ENCODE data around the gene SKA3. TPM values are rescaled to one million over a fixed set of nuclear protein-coding genes. Genes with fewer than 3 reads are reported as not detected.
"Not testable (repeated sequence)": the region's sequence is repeated elsewhere in the genome, so short reads cannot be mapped to it uniquely, and the experiment has no call there.

The SKA3 gene
- total RNA-seq, 1 donor from 2014 or later: 1.7 TPM

GRCh38 chr13:21142766-21143165 lies 33.6 kb downstream of the SKA3 start:
- H3K9me3 Mint-ChIP-seq: no peaks in the 10 kb centered on the region
- no peak for DNase-seq
- ATAC-seq (ENCODE audit: low read depth): no peak
- CTCF ChIA-PET: no interaction called here
- intact Hi-C loops (cut with micrococcal nuclease): no loop called here
- peaks cover 58% of the 10 kb centered on the region for H3K36me3 Mint-ChIP-seq (ENCODE audit: low read depth)
- H3K4me1 Mint-ChIP-seq: peaks cover 37% of the 10 kb centered on the region
- TF ChIP-seq CTCF (IDR thresholded peaks at IDR 0.05): no peak
- peak overlapping the region; percentile 10 for H3K27ac Mint-ChIP-seq
- H3K4me3 Mint-ChIP-seq: peak overlapping the region; percentile 66
- POLR2A ChIA-PET: no interaction called here
- no peaks in the 10 kb centered on the region for H3K27me3 Mint-ChIP-seq

GRCh38 chr13:21139374-21139773 lies 37.0 kb downstream of the SKA3 start:
- TF ChIP-seq CTCF (IDR thresholded peaks at IDR 0.05): no peak
- Mint-ChIP-seq H3K36me3 (ENCODE audit: low read depth) (peaks cover 28% of the 10 kb centered on the region), H3K9me3 (peaks cover 5% of the 10 kb centered on the region), H3K4me1 (peaks cover 35% of the 10 kb centered on the region), H3K4me3 (peak overlapping the region; percentile 99), H3K27ac (peak overlapping the region; percentile 98), H3K27me3 (peaks cover 13% of the 10 kb centered on the region)
- intact Hi-C loops (cut with micrococcal nuclease): no loop called here
- POLR2A ChIA-PET: interaction anchor here (3.2 kb wide), 1 partner anchor 37 kb away, joined by 13 read pairs; the partner anchor contains the start of genes MRPL57 and SKA3
- DNase-seq (no peak), ATAC-seq (ENCODE audit: low read depth) (no peak)
- CTCF ChIA-PET: no interaction called here

- H3K9me3 Mint-ChIP-seq: peaks cover 5% of the 10 kb centered on the region
- DNase-seq (no peak), ATAC-seq (ENCODE audit: low read depth) (no peak)
- TF ChIP-seq CTCF (IDR thresholded peaks at IDR 0.05): no peak
- peak overlapping the region; percentile 46 for H3K4me3 Mint-ChIP-seq
- ChIA-PET POLR2A (interaction anchor here (0.9 to 3.2 kb wide), 2 partner anchors 38 to 472 kb away, joined by 3 to 13 read pairs; partner anchors contain the start of genes MRPL57 and SKA3), CTCF (no interaction called here)
- peak overlapping the region; percentile 50 for H3K27ac Mint-ChIP-seq
- peaks cover 31% of the 10 kb centered on the region for H3K4me1 Mint-ChIP-seq
- H3K27me3 Mint-ChIP-seq: peaks cover 13% of the 10 kb centered on the region
- H3K36me3 Mint-ChIP-seq (ENCODE audit: low read depth): peaks cover 24% of the 10 kb centered on the region
- intact Hi-C loops (cut with micrococcal nuclease): no loop called here
These were observed 37.8 kb downstream of the SKA3 start for GRCh38 chr13:21138561-21138960.

GRCh38 chr13:21137696-21138095 lies 38.7 kb downstream of the SKA3 start:
- intact Hi-C loops (cut with micrococcal nuclease): no loop called here
- CTCF ChIA-PET: no interaction called here
- peaks cover 23% of the 10 kb centered on the region for H3K4me1 Mint-ChIP-seq
- TF ChIP-seq CTCF (IDR thresholded peaks at IDR 0.05): no peak
- ATAC-seq (ENCODE audit: low read depth): no peak
- POLR2A ChIA-PET: interaction anchor here (0.7 to 3.2 kb wide), 2 partner anchors 39 to 150 kb away, joined by 5 to 13 read pairs; partner anchors contain the start of genes MRPL57 and SKA3
- peaks cover 5% of the 10 kb centered on the region for H3K9me3 Mint-ChIP-seq
- no peak overlapping the region for H3K27ac Mint-ChIP-seq
- H3K36me3 Mint-ChIP-seq (ENCODE audit: low read depth): peaks cover 17% of the 10 kb centered on the region
- DNase-seq: no peak
- peaks cover 13% of the 10 kb centered on the region for H3K27me3 Mint-ChIP-seq
- no peak overlapping the region for H3K4me3 Mint-ChIP-seq

GRCh38 chr13:21135833-21136232 lies 40.5 kb downstream of the SKA3 start:
- H3K36me3 Mint-ChIP-seq (ENCODE audit: low read depth): peaks cover 12% of the 10 kb centered on the region
- intact Hi-C loops (cut with micrococcal nuclease); H3K4me3 Mint-ChIP-seq; DNase-seq; POLR2A ChIA-PET; H3K27ac Mint-ChIP-seq; H3K9me3 Mint-ChIP-seq; ATAC-seq (ENCODE audit: low read depth); CTCF ChIA-PET: not testable (repeated sequence)
- H3K27me3 Mint-ChIP-seq: peaks cover 13% of the 10 kb centered on the region
- peaks cover 12% of the 10 kb centered on the region for H3K4me1 Mint-ChIP-seq

- Mint-ChIP-seq H3K4me1 (peaks cover under 1% of the 10 kb centered on the region), H3K27ac (no peak overlapping the region), H3K27me3 (peaks cover 17% of the 10 kb centered on the region), H3K36me3 (ENCODE audit: low read depth) (no peaks in the 10 kb centered on the region), H3K4me3 (no peak overlapping the region), H3K9me3 (peaks cover 5% of the 10 kb centered on the region)
- POLR2A ChIA-PET: no interaction called here
- CTCF ChIA-PET: no interaction called here
- ATAC-seq (ENCODE audit: low read depth) (no peak), DNase-seq (no peak)
- no peak for TF ChIP-seq CTCF (IDR thresholded peaks at IDR 0.05)
- intact Hi-C loops (cut with micrococcal nuclease): no loop called here
These were observed 41.9 kb downstream of the SKA3 start for GRCh38 chr13:21134475-21134874.

Data from activated B cell treated with CpG ODN at 0.5 μM for 24 hours (primary cell).